ENCODE measurements around the gene ZBTB48.
"Not testable (repeated sequence)": the region's sequence is repeated elsewhere in the genome, so short reads cannot be mapped to it uniquely, and the experiment has no call there.

The ZBTB48 gene

DNA sequence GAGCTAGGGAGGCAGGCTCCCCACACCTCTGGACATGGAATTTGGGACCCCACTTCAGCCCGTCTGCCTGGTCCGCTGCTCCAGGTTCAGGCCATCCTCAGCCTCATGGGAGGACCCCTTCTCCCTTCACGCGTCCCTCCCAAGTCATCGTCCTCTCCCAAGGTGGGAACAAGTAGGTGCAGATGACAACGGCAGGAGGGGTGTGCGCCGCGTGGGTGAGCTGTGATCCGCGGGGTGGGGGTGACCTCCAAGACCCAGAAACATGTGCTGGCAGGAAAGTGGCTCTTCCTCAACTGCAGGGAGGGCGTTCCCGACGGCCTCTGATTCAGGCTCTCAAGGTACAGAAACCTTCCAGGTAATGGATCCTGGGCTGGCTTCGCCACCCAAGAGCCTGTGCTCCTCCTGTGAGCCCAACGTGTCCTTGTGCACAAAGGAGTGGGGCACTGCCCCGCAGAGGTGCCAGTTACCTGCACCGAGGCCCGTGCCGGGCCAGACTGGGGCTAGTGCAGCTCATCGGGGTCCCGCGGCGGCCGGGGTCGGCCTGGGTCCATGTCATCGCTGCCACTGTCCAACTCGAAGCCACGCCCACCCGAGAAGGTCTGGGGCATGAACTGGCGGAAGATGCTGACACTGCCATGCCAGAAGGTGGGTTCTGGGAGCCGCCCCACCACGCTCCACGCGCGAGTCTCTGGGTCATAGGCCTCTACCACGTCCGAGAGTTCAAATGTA is 13.2 kb downstream of the ZBTB48 start:
- DNase-seq = no peak

DNA sequence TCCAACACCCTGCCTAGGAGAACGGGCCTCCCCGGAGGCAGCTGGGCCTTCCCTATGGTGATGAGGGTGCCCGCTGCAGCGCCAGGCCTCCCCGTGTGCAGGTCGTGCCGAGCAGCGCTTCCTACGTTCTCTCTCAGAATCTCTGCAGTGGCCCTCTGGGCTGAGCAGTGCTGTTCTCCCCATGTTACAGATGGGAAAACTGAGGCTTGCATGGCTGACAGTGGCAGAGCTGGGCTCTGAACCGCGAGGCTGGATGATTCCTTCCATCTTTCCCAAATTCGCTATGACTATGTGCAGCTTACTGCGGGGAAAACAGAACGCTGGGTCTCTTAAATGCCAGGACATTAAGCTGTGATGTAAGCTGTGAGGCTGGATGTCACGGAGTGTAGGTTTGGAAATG is 14.0 kb downstream of the ZBTB48 start:
- no peak for DNase-seq

DNA sequence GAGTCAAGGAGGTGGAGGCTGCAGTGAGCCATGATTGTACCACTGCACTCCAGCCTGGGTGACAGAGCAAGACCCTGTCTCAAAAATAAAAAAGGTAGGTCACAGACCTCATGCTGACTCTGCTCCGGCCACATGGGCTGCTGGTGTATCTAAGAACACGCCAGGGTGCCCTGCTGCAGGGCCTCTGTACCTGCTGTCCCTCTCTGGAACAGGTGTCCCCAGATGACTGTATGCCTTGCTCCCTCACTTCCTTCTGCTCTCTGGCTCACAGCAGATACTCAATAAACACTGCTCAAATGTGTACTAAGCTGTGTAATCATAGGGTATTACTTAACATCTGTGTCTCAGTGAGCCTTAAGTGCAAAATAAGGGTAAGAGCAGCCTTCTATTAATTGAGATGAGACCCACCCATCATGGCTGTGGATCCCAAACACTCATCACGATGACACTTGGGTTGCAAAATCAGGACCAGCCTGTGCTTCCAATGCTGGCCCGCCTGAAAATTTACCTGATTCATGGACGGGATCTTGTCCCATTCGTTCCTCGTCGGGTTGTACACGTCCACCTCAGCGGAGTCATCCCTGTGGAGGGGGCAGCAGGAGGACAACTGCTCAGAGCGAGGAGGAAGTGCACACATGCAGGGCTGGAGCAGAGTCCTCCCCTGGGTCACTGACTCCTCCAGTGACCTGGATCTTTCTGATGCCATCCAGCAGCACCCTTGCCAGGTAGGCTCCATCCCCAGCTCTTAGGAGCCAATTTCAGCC is 15.4 kb downstream of the ZBTB48 start:
- DNase-seq = no peak

DNA sequence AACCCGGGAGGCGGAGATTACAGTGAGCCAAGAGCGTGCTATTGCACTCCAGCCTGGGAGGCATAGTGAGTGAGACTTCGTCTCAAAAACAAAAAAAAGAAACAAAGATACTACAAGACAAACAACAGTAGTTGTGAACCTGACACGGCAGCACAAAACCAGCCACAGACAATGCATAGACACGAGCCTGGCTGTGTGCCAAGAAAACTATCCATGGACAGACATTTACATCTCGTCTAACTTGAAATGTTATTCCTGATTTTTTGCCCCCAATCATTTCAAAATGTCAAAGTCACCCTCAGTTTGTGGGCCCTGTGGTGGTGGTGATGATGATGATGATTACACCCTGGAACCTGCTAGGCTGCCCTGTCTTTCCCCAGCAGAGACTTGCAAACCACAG is 16.6 kb downstream of the ZBTB48 start:
- DNase-seq = no peak

DNA sequence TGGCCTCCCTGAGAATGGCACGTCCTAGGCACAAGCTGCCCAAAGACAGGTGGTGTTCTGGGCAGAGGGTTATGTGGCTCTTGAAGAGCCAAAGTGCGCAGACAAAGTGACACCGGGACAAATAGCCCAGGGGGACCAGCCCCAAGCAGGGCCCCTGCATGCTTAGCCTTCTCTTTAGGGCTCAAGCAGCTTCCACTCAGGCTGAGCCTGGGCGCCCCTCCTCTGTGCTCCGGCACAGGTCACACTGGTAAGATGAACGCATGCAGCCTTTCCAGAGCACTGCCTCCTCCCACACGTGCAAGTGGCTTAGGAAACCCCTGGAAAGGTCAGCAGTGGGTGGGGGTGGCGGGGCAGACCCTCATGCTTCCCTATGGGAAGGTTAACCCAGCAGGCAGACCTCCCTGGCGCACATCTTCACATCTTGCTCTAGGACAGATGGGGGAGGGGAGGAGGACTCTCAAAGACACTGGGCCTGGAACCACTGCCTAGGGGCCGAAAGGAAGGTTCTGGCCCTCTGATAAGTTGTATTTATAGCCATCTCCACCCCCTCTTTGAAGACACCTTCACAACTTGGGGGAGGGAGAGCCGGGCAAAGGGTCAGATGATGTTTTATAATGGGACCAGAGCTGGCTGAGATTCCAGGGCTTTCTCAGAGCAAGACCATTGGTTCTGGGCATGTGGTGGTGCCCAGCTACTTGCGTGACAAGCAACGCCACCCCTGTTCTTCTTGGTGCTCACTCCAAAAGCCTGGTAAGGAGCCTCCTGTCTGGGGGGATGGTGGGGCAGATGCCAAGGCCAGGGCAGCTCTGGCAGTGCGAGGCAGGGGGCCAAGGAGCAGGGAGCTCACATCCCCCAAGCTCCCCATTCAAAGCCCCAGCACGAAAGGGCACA is 17.3 kb downstream of the ZBTB48 start:
- DNase-seq = no peak

DNA sequence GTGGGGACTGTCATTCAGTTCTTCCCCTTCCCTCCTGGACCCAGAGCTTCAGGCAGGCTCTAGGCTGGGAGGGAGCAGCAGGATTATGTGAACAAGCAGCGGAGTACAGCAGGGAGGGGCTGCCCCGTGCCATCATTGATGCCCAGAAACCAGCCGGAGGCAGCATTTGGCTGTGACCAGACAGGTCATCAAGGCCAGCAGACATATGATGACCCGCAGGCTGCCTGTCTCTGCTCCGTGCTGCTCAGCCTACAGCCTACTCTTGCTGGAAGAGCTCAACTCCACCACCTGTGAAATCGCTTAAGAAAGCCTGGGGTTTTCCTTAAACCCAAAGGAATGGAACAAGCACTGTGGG is 18.0 kb downstream of the ZBTB48 start:
- DNase-seq = no peak

DNA sequence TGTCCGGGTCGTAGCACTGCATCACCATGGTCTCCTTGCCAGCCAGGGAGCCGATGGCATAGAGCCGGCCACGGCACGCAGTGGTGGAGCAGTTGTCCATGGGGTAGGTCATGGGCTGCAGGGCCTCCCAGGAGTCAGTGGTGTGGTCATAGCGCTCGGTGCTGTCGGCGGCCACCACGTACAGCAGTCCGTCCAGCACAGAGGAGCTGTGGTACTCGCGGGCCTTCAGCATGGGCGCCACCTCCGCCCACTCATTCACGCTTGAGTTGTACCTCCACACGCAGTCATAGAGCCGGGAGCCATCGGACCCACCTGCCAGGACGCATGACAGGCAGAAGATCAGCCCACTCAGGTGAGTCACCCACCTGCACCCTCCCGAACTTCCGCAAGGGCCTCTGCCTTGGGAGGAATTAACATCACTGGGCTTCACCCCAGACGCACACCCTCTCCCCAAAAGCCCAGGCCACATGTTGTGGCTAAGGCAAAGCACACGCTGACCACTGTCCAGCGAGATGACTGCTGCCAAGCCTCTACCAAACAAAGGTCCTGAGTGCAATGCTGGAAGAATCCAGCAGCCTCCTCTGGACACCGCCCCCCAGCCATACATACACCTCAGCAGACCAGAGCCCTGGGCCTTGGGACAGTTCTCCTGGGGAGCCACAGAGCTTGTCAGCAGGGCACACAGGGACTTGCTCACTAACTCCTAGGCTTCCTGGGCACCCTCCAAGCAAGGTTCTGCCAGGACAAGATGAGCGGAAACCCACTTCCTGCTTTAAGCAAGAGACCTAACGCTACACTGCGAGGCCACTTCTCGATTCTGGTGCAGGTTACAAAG is 19.6 kb downstream of the ZBTB48 start:
- DNase-seq = peak; percentile 56

DNA sequence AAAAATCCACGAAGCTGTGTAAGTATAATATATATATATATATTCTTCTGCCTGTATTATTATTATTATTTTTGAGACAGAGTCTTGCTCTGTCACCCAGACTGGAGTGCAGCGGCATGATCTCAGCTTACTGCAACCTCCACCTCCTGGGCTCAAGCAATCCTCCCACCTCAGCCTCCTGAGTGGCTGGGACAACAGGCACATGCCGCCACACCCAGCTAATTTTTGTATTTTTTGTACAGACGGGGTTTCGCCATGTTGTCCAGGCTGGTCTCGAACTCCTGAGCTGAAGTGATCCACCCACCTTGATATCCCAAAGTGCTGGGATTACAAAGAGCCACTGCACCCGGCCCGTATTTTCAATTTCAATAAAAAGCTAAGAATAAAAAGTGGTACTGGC is 20.2 kb downstream of the ZBTB48 start:
- DNase-seq = not testable (repeated sequence)

DNA sequence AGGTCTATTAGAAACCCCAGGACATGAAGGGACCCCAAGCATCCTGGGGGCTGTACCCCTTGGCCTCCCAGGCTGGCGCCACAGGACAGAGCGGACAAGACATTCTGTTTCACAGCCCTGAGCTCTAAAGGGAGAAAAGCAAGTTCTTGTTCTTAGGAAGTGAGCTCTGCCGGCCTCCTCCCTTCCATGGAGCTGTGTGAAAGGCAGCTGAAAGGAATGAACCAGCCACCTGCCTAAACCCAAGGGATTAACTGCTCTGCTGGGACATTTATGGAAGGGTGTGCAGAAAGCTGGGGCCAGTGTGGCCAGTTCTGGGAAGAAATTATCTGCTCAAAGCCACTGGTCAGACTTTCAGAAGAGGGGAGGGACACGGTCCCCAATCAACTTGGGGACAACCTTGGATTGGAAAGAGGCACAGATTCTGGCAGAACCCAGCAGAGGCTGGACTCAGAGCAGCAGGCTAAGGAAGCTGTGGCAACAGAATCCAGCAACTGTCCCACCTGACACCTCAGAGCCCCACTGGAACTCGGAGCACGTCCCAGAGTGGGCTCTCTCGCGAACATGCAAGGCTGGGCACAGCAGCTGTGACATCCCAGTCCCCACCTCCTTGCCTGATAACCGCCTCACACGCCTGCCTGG is 20.7 kb downstream of the ZBTB48 start:
- DNase-seq = no peak

DNA sequence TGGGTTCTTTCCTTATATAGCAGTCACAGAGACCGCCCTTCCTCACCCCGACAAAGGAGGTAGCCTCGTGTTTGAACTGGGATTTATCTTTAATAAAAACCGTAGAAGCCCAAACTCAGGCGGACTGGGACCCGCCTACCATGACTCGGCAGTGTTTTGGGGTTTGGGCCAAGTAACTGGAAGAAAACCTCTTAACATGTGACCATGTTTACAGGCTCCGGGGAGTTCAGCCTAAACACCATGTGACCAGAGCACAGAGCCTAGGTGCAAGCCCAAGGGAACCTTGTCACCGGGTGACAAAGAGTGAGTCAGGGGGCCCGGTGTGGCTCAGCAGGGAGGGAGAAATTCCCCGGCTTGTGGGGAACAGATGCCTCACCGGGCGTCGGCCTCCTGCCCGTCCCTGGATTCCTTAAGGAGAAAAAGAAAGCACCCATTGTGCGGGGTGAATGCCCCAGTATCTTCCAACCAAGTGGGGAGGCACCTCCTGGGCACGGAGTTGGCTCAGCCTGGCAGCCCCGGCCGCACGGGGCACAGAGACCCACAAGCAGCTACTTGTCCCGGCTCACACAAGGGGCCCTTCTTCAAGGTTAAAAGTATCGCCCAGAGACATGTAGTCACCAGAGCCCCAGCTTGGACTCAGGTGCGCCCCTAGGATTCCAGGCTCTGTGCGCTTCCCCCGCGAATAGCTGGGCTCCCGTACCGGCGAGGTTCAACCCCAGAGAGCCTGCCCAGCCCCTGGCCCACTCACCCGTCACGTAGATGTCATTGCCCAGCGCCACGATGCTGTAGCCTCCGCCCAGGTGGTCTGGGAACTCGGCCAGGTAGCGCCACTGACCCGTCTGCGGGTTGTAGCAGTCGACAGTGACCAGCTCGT is 21.5 kb downstream of the ZBTB48 start:
- peak; percentile 72 for DNase-seq

DNA sequence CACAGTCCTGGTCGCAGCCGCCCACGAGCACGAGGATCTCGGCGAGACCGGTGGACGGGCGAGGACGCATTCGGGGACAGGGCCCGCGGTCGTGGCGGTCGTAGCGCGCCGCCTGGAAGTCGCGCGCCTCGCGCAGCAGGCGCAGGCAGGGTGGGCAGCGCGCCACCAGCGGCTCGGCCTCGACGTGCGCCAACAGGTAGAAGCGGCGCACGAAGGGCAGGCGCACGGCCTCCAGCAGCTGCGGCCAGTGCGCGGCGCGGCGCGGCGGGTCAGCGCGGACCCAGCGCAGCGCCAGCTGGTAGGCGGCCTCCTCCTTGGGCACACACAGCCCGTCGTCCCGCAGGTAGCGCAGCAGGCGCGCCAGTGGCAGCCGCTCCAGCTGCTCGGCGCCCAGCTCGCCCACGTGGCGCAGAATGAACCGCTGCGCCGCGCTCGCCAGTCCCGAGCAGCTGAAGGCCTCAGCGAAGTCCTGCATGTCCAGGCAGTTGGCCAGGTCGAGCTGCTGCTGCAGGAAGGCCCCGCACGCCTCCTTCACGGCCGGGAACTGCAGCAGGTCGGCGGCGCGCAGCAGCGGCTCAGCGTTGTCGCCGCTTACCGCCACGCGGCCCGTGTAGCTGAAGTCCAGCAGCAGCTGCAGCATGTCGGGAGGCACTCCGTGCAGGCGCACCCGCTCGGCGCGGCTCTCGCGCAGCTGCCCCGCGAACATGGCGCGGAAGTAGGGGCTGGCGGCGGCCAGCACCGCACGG is 22.3 kb downstream of the ZBTB48 start:
- DNase-seq = peak; percentile 55

DNA sequence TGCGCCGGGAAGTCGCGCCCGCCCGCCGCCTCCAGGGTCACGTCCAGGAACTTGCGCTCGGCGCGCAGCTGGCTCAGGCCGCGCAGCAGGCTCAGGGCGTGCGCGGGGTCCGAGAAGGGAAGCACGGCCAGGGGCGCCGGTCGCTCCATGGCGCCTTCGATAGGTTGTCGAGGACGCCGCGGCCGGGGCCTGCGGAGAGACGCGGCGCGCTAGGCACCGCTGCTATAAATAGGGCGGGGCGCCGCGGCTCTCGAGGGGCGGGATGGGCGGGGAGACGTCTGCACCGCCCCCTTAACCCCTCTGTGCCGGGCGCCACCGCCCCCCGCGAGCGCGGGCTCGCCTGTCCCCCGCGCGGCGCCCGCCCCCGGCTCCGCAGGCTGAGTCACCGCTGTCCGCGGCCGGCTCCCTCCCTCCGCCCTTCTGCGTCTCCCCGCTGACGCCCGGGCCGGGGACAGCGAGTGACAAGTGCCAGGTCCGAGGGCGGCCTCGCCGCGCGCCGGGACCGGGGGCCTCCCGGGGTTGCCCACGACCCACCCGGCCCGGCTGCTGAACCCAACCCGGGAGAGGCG is 23.0 kb downstream of the ZBTB48 start, which contains the start of gene KLHL21:
KLHL21 (minus strand) TSS at position 201 of the 569 bp plus-strand sequence; CDS start at position 149, 52 bp downstream.
- peak; percentile 86 for DNase-seq

DNA sequence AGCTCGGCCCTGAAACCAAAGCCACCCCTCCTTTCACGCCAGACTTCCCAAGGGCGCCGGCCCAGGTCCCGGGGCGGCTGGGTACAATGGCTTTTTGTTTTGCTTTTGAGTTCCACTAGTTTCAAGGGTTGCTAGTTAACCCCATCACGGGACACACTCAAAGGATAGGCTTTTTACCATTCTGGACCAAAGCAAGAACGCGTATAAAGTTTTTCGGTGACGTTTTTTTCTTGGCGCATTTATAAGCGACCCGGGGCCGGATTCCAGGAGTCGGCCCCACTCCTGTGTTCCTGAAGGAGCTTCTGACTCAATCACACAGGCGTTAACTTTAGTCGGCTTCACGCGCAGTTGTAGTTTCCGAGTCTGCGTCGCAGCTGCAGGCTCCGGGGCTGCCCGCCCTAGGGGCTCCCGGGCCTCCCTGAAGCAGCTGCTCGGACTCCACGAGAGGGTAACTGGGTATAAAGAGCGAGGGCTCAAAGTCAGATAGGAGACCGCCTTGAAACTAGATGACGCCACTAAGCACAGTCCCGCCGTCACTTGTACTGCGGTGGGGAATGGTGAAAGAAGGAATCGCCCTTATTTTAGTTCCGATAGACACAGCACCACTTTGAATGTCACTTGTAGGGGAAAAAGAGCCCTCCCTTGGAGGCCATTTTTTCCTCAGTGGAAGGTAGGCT is 23.6 kb downstream of the ZBTB48 start:
- peak; percentile 73 for DNase-seq

DNA sequence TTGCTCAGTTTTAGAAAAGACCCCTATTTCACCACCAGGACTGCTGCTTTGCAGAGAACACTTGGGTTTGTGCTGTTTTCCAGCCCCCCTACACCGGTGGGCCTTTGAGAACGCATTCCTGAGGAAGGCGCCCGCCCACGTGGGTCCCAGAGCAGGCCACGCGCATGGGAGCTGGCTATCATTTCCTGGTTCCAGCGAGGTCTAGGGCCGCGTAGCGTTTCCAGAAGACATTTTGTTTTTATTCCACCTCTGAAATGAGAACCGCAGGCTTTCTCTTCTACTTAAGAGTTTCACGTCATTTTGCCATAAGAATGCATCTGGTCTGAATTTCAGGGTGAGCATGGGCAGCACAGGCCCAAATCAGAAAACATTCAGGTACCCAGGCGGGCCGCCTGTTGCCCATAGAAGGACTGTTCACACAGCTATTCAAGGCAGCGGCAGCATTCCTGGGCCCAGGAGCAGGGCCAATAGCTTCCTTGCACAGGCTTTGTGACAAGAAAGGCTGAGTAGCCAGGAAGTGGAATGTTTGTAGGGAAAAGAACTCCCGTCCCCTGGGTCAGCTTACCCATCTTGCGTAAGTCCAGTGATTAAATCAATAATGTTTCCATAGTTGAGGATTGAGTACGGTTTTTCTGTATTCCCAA is 24.2 kb downstream of the ZBTB48 start:
- DNase-seq = peak; percentile 57

DNA sequence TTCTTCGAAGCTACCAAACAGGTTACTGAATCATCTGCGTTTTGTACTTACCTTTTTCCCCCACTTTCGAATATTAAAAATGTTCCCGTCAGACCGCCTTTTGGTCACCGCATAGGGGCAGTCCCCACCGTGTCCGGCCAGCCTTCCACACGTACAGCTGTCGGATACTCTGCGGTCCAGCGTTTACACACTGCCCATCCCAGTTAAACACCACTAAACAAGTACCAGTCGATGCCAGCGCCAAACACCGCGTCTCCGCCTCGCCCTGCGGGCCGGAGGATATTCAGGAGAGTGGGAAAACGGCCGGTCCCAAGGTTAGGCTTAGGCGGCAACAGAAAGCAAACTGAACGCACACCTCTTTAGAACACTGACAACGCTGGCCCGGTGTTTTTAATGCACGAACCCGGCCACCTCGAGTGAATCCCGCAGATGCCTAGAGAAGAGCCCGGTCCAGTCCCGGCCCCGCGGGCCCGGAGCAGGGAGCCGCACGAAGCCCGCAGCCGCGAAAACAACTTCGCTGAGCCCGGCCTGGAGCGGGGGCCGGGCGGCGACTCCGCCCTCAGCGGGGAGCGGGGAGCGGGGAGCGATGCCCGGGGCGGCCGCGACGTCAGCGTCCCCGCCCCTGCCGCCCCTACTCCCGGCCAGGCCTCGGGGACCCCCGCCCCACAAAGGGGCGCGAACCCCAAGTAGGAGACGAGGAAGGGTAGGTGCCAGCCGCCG is 33.0 kb downstream of the ZBTB48 start:
- no peak for DNase-seq

DNA sequence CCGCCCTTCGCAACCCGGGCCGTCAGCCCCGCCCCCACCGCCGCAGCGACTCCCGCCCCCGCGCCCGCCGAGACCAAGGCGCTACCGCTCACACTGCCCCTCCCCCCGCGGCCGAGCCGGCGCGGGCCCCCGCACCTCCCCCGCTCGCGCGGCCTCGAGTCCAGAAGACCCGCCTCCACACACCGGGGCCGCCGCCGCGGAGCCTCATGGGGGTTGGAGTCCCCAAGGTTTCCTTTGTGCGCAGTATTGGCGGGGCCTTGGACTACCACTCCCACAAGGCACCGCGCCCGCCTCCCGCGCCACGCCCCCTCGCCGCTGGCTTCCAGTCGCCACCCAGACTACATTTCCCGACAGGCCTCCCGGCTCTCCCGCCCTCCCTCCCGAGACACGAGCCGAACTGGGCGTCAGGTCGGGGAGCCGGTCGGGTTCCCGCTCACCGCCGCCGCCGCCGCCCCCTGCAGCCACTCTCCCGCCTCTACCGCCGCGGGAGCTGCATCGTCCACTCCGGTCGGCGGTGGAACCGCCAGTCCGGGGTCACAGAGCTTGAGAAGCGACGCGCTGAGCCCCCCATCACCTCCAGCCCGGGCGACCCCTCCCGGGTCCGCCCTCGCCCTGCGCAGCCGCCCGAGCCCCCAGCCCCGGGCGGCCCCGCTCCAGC is 33.7 kb downstream of the ZBTB48 start, which contains the start of gene PHF13:
PHF13 (plus strand) TSS at position 371 of the 658 bp plus-strand sequence. CDS start 336 bp downstream, outside the sequence.
- peak; percentile 99 for DNase-seq

All from activated T-cell treated with anti-CD3 and anti-CD28 coated beads, Interleukin-2, amount 50 U/mL, for 1 hour (primary cell).